GM23338 (cell line): ENCODE results near the gene RHOV. TPM values are rescaled to one million over a fixed set of nuclear protein-coding genes. Genes with fewer than 3 reads are reported as not detected.

Experiments
- CREB1 ChIP-seq: fragments of 250-450 bp; sonication (Bioruptor Pico); IDR thresholded peaks from 2 replicates; pipeline ENCODE4 v1.5.0; 2020; ENCODE audit warnings: low read depth, mild to moderate bottlenecking, moderate library complexity
- EZH2 ChIP-seq: fragments of 200-600 bp; sonication (generic); IDR thresholded peaks from one replicate; pipeline ENCODE4 v1.8.0; 2017; ENCODE audit warnings: antibody characterized with exemption, mild to moderate bottlenecking, low read depth; ENCODE audit not compliant: unreplicated experiment
- EZH2phosphoT487 ChIP-seq: fragments of 200-600 bp; sonication (generic); IDR thresholded peaks from one replicate; pipeline ENCODE4 v1.8.1; 2018; ENCODE audit warnings: antibody characterized with exemption; ENCODE audit not compliant: unreplicated experiment
- JUNB ChIP-seq: IDR thresholded peaks from one replicate; pipeline ENCODE4 v1.6.1; 2016; ENCODE audit warnings: antibody characterized with exemption; ENCODE audit not compliant: unreplicated experiment
- NANOG ChIP-seq: IDR thresholded peaks from 2 replicates; pipeline ENCODE4 v1.6.1; 2016; ENCODE audit warnings: antibody characterized with exemption, borderline replicate concordance
- POLR2AphosphoS5 ChIP-seq: IDR thresholded peaks from 2 replicates; pipeline ENCODE4 v1.6.1; 2016; ENCODE audit warnings: antibody characterized with exemption, low read depth
- STAT1 ChIP-seq: IDR thresholded peaks from one replicate; pipeline ENCODE4 v1.6.1; 2016; ENCODE audit warnings: antibody characterized with exemption; ENCODE audit not compliant: unreplicated experiment
- ZNF114 ChIP-seq: fragments of 250-450 bp; sonication (Bioruptor Pico); IDR thresholded peaks from 2 replicates; pipeline ENCODE4 v1.5.0; 2020; ENCODE audit warnings: mild to moderate bottlenecking, moderate library complexity
- ZNF331 ChIP-seq: fragments of 250-450 bp; sonication (Bioruptor Pico); IDR thresholded peaks from 2 replicates; pipeline ENCODE4 v1.5.0; 2020; ENCODE audit warnings: low read depth, mild to moderate bottlenecking, moderate library complexity
- polyA plus RNA-seq: library from polyadenylated mRNA; unstranded; fragments of >200 nt; fragmentation: Nextera tagmentation; extraction: Ambion mirVana; gene quantifications from 2 replicates; pipeline ENCODE4 v1.2.1, GENCODE V29; 2016
- total RNA-seq: library from RNA; depleted of rRNA; stranded (reverse); fragments of >200 nt; shearing (Covaris generic); gene quantifications from 2 replicates; pipeline ENCODE4 v1.2.3, GENCODE V29; 2014
- TF ChIP-seq, protein P1 (sequence below), 2 experiments: fragments of 200-600 bp in 1 of 2; sonication (generic) in 1 of 2; conservative IDR thresholded peaks; 2 replicates each; pipeline versions ENCODE4 v1.5.1 to v1.6.1; 2016 to 2017; ENCODE audit warnings: antibody characterized with exemption in 2 of 2, low read depth in 2 of 2, mild to moderate bottlenecking in 2 of 2, moderate library complexity in 1 of 2
- TF ChIP-seq, protein P2 (sequence below): IDR thresholded peaks from one replicate; pipeline ENCODE4 v1.6.1; 2018; ENCODE audit warnings: antibody characterized with exemption; ENCODE audit not compliant: unreplicated experiment
- TF ChIP-seq, protein P3 (sequence below): IDR thresholded peaks from 2 replicates; pipeline ENCODE4 v1.6.1; 2016; ENCODE audit warnings: antibody characterized with exemption

Gene RHOV
- total and polyA plus RNA-seq, 2 experiments from 2014 or later, result 4.4 to 4.7 TPM

DNA sequence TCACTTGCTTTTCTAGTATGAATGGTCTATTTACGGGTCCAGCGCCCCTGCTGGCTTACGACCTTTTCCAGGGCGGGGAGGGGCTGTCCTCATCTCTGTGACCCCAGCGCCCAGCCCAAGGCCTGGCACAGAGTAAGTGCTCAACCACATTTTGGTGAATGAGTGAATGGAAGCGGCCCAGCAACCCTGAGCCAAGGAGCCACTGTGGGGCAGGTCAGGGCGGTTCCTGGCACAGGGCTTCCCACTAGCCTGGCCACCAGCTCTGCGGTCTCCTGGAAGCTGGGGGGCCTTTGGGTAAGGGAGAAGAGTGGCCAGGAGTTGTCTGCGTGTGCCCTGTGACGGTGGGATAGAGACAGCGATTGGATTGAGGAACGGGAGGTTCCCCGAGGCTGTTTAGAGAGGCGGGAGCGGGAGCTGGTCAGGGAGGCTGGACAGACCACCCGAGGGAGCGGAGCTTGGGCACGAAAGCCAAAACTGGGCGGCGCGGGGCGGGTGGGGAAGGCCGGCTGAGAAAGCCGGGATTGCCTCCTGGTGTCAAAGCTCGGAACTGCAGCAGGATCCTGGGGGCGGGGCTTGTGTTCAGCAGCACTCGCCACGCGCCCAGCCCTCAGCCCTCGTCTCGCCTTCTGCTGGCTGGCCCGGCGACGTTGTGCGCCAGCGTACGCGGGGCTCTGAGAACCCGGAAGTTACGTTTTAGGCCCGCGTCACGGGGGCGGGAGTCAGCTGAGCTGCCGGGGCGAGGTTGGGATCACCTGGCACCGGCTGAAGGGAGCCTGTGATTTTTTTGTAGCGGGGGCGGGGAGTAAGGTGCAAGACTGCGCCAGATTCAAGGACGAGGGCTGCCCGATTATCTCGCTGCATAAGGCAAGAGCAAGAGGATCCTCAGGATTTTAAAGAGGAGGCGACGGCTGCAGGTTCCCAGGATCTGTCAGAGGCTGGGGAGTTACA is 20.0 kb upstream of the RHOV start, which contains the start of gene VPS18 (continued):
- TF ChIP-seq, protein P1, sequence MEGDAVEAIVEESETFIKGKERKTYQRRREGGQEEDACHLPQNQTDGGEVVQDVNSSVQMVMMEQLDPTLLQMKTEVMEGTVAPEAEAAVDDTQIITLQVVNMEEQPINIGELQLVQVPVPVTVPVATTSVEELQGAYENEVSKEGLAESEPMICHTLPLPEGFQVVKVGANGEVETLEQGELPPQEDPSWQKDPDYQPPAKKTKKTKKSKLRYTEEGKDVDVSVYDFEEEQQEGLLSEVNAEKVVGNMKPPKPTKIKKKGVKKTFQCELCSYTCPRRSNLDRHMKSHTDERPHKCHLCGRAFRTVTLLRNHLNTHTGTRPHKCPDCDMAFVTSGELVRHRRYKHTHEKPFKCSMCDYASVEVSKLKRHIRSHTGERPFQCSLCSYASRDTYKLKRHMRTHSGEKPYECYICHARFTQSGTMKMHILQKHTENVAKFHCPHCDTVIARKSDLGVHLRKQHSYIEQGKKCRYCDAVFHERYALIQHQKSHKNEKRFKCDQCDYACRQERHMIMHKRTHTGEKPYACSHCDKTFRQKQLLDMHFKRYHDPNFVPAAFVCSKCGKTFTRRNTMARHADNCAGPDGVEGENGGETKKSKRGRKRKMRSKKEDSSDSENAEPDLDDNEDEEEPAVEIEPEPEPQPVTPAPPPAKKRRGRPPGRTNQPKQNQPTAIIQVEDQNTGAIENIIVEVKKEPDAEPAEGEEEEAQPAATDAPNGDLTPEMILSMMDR (conservative IDR thresholded peaks at IDR 0.05; ENCODE audit: low read depth in 2 of 2), result peak; percentile 48 to 93
- TF ChIP-seq JUNB (no peak), EZH2 (no peak), EZH2phosphoT487 (no peak), STAT1 (no peak), CREB1 (CRISPR knock-in tag) (peak; percentile 95), ZNF114 (CRISPR knock-in tag) (no peak), NANOG (no peak), POLR2AphosphoS5 (peak; percentile 47; the same call in 1 of the 2 replicates), ZNF331 (no peak)
- TF ChIP-seq, protein P2, sequence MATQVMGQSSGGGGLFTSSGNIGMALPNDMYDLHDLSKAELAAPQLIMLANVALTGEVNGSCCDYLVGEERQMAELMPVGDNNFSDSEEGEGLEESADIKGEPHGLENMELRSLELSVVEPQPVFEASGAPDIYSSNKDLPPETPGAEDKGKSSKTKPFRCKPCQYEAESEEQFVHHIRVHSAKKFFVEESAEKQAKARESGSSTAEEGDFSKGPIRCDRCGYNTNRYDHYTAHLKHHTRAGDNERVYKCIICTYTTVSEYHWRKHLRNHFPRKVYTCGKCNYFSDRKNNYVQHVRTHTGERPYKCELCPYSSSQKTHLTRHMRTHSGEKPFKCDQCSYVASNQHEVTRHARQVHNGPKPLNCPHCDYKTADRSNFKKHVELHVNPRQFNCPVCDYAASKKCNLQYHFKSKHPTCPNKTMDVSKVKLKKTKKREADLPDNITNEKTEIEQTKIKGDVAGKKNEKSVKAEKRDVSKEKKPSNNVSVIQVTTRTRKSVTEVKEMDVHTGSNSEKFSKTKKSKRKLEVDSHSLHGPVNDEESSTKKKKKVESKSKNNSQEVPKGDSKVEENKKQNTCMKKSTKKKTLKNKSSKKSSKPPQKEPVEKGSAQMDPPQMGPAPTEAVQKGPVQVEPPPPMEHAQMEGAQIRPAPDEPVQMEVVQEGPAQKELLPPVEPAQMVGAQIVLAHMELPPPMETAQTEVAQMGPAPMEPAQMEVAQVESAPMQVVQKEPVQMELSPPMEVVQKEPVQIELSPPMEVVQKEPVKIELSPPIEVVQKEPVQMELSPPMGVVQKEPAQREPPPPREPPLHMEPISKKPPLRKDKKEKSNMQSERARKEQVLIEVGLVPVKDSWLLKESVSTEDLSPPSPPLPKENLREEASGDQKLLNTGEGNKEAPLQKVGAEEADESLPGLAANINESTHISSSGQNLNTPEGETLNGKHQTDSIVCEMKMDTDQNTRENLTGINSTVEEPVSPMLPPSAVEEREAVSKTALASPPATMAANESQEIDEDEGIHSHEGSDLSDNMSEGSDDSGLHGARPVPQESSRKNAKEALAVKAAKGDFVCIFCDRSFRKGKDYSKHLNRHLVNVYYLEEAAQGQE, result no peak
- TF ChIP-seq, protein P3, sequence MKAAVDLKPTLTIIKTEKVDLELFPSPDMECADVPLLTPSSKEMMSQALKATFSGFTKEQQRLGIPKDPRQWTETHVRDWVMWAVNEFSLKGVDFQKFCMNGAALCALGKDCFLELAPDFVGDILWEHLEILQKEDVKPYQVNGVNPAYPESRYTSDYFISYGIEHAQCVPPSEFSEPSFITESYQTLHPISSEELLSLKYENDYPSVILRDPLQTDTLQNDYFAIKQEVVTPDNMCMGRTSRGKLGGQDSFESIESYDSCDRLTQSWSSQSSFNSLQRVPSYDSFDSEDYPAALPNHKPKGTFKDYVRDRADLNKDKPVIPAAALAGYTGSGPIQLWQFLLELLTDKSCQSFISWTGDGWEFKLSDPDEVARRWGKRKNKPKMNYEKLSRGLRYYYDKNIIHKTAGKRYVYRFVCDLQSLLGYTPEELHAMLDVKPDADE, result no peak
